MCF 10A (cell line): Measurements from ENCODE around the gene EHBP1L1. TPM values are rescaled to one million over a fixed set of nuclear protein-coding genes. Genes with fewer than 3 reads are reported as not detected.

Experiments used
- BruUV-seq: library from RNA; stranded (reverse); fragments of 400-500 nt; replicated peaks from 2 replicates; lab custom pipeline; 2021; lab: Mats Ljungman, UMichigan
- CTCF ChIA-PET: fragments of 300-600 bp; sonication (Branson Sonifier 250); formaldehyde crosslinking; extraction: SDS; loops from one replicate; lab custom pipeline; 2021; ENCODE audit warnings: antibody characterized with exemption, inconsistent platforms; lab: Yijun Ruan, JAX
- POLR2A ChIA-PET: fragments of 300-600, 350-650 bp; sonication (Branson Sonifier 250); formaldehyde crosslinking; extraction: SDS; loops from one replicate; lab custom pipeline; 2020; ENCODE audit warnings: antibody characterized with exemption, inconsistent platforms; lab: Yijun Ruan, JAX
- DNase-seq: peaks from one replicate; pipeline ENCODE4 v3.0.0-alpha.2; 2018; ENCODE audit not compliant: unreplicated experiment
- H3K27ac Mint-ChIP-seq: one replicate; pipeline ENCODE4 v1.8.0; 2022; ENCODE audit warnings: mild to moderate bottlenecking, low read depth, mixed read lengths; ENCODE audit not compliant: unreplicated experiment
- H3K27me3 Mint-ChIP-seq: one replicate; pipeline ENCODE4 v1.8.0; 2022; ENCODE audit warnings: mixed read lengths; ENCODE audit not compliant: insufficient read depth, unreplicated experiment
- H3K36me3 Mint-ChIP-seq: one replicate; pipeline ENCODE4 v1.8.0; 2022; ENCODE audit warnings: mild to moderate bottlenecking, moderate library complexity, mixed read lengths; ENCODE audit not compliant: insufficient read depth, unreplicated experiment
- H3K4me1 Mint-ChIP-seq: one replicate; pipeline ENCODE4 v1.8.0; 2022; ENCODE audit warnings: mixed read lengths; ENCODE audit not compliant: insufficient read depth, unreplicated experiment
- H3K4me3 Mint-ChIP-seq: one replicate; pipeline ENCODE4 v1.8.0; 2022; ENCODE audit warnings: mild to moderate bottlenecking, moderate library complexity, mixed read lengths; ENCODE audit not compliant: unreplicated experiment
- H3K9me3 Mint-ChIP-seq: one replicate; pipeline ENCODE4 v1.8.0; 2022; ENCODE audit warnings: mixed read lengths; ENCODE audit not compliant: unreplicated experiment
- CTCF ChIP-seq: fragments of 200-600 bp; IDR thresholded peaks from one replicate; pipeline ENCODE4 v1.8.0; 2022; ENCODE audit warnings: antibody characterized with exemption, mild to moderate bottlenecking; ENCODE audit not compliant: unreplicated experiment
- intact Hi-C: fragments of 100-400 bp; cut with micrococcal nuclease; formaldehyde crosslinking; loops from 2 replicates; pipeline ENCODE4 v1.14.1; 2022
- total RNA-seq: library from RNA; stranded (reverse); gene quantifications from 2 replicates; pipeline ENCODE4 v1.2.3, GENCODE V29; 2022

Gene EHBP1L1
- total RNA-seq, 1 experiment from 2014 or later, result 31.3 TPM

- ChIA-PET POLR2A (interaction anchor here (0.7 to 1.5 kb wide), 2 partner anchors 37 to 242 kb away, joined by 3 to 4 read pairs; partner anchors contain the start of gene EHBP1L1), CTCF (interaction anchor here (0.7 to 3.2 kb wide), 2 partner anchors 8 to 251 kb away, joined by 3 to 26 read pairs; no protein-coding TSS in a partner anchor)
- intact Hi-C loops, result no loop called here
- no peak for DNase-seq
- Mint-ChIP-seq H3K36me3 (no peaks in the 10 kb centered on the region), H3K27me3 (no peaks in the 10 kb centered on the region), H3K4me1 (peaks cover 6% of the 10 kb centered on the region), H3K27ac (no peak overlapping the region), H3K9me3 (no peaks in the 10 kb centered on the region), H3K4me3 (peak overlapping the region; percentile 36)
- no peak for TF ChIP-seq CTCF
- TSS peak; percentile 54 for BruUV-seq
Observed at GRCh38 chr11:65538232-65538914, 37.5 kb upstream of the EHBP1L1 start.

- peaks cover 6% of the 10 kb centered on the region for H3K4me1 Mint-ChIP-seq
- H3K36me3 Mint-ChIP-seq, result no peaks in the 10 kb centered on the region
- no peak overlapping the region for H3K4me3 Mint-ChIP-seq
- BruUV-seq, result no TSS peak
- CTCF ChIA-PET, result interaction anchor here (0.7 to 3.7 kb wide), 5 partner anchors 9 to 55 kb away, joined by 4 to 51 read pairs (median 25); partner anchors contain the start of gene FAM89B
- no peaks in the 10 kb centered on the region for H3K9me3 Mint-ChIP-seq
- TF ChIP-seq CTCF, result no peak
- intact Hi-C loops, result no loop called here
- H3K27me3 Mint-ChIP-seq, result no peaks in the 10 kb centered on the region
- no peak overlapping the region for H3K27ac Mint-ChIP-seq
- POLR2A ChIA-PET, result interaction anchor here (0.6 to 4.0 kb wide), 8 partner anchors 14 to 1100 kb away, joined by 3 to 75 read pairs (median 14); partner anchors contain the start of genes EHBP1L1, FAM89B, LTBP3 and MAP3K11
- DNase-seq, result no peak
Observed at GRCh38 chr11:65538915-65539743, 36.7 kb upstream of the EHBP1L1 start.

- no peak for TF ChIP-seq CTCF
- ChIA-PET CTCF (interaction anchor here (0.6 to 3.7 kb wide), 18 partner anchors 9 to 1446 kb away, joined by 3 to 51 read pairs (median 6); partner anchors contain the start of genes FAM89B and PCNX3), POLR2A (interaction anchor here (0.6 to 4.0 kb wide), 17 partner anchors 14 to 1099 kb away, joined by 3 to 75 read pairs (median 5); partner anchors contain the start of genes DPF2, EHBP1L1, FAM89B and KAT5)
- peaks cover 6% of the 10 kb centered on the region for H3K4me1 Mint-ChIP-seq
- H3K27ac Mint-ChIP-seq, result no peak overlapping the region
- H3K4me3 Mint-ChIP-seq, result peak overlapping the region; percentile 79
- no peaks in the 10 kb centered on the region for H3K9me3 Mint-ChIP-seq
- H3K36me3 Mint-ChIP-seq, result no peaks in the 10 kb centered on the region
- no peaks in the 10 kb centered on the region for H3K27me3 Mint-ChIP-seq
- intact Hi-C loops, result loop anchor here (1.0 to 2.0 kb wide), 3 partner anchors 17 to 48 kb away; partner anchors contain the start of gene FAM89B
- DNase-seq, result no peak
- BruUV-seq, result no TSS peak
Observed at GRCh38 chr11:65539744-65540289, 36.0 kb upstream of the EHBP1L1 start.
